GM18519 (cell line): ENCODE data around the gene EVC.
"Not testable (repeated sequence)": the region's sequence is repeated elsewhere in the genome, so short reads cannot be mapped to it uniquely, and the experiment has no call there.

Experiments
- ATAC-seq: cut with Tn5 transposase; IDR thresholded peaks from one replicate; pipeline ENCODE4 v1.9.1; 2021; ENCODE audit warnings: mild to moderate bottlenecking, moderate library complexity; ENCODE audit not compliant: unreplicated experiment, low FRiP score

Gene EVC

DNA sequence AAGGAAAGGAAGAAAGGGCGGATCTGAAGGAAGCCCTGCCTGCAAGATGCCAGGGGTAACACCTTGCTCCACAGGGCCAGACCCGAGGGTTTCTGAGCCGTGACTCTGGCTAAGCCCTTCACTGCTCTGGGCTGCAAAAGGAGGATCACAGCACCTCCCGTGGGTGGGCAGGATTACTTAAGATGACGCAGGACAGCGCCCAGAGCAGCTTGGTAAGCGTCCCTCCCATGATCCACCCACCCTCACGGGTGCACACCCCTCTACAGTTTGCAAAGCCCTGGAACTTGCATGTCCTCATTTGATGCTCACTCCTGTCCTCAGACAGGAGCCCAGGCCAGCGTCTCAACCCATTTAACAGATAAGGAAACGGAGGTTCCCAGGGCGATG, 117.0 kb downstream of the EVC start:
- no peak for ATAC-seq

DNA sequence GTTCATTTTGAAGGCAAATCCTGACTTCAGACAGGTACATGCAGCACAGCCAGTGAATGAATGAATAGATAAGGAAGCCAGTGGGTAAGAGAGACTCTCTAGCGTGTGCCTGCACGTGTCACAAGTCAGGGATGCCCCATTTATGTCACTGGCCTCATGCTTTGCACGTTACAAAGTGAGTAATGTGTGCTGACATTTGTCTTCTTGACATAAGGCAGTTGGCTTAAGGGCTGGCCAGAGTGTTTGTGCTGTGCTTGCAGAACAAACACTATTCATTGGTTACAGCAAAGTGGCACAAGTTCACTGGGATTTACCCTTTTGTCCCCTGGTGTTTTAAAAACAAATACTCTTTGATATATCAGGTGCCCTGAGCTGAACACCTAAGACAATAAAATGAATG, 125.9 kb downstream of the EVC start:
- ATAC-seq: no peak

DNA sequence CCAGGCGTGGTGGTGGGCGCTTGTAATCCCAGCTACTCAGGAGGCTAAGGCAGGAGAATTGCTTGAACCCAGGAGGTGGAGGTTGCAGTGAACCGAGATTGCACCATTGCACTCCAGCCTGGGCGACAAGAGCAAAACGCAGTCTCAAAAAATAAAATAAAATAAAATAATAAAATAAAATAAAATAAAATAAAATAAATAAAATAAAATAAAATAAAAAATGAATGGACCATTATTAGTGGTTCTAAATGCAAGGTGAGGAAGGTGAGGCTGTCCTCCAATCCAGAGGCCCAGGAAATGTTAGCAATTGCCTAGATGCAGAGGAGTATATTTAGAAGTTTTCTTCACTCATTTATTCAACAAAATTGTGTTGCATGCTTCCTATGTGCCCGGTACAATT, 126.5 kb downstream of the EVC start:
- not testable (repeated sequence) for ATAC-seq

DNA sequence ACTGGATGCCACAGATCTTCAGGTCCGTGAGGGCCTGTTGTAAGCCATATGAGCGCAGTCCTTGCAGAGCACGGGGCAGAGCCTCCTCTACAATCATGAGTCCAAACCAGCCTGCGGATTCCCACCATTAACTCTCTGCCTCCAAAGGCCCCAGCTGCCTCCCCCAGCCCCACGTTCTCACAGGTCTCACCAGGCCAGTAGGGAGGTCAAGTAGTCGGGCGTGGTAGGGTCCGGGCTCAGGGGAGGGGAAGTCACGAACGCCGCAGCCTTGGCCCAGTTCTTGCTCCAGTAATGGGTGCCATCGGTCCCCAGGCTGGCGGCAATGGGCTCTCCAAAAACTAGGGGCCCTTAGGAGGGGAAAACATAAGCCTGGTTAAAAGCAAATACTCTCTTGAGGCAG, 128.3 kb downstream of the EVC start:
- ATAC-seq: no peak

DNA sequence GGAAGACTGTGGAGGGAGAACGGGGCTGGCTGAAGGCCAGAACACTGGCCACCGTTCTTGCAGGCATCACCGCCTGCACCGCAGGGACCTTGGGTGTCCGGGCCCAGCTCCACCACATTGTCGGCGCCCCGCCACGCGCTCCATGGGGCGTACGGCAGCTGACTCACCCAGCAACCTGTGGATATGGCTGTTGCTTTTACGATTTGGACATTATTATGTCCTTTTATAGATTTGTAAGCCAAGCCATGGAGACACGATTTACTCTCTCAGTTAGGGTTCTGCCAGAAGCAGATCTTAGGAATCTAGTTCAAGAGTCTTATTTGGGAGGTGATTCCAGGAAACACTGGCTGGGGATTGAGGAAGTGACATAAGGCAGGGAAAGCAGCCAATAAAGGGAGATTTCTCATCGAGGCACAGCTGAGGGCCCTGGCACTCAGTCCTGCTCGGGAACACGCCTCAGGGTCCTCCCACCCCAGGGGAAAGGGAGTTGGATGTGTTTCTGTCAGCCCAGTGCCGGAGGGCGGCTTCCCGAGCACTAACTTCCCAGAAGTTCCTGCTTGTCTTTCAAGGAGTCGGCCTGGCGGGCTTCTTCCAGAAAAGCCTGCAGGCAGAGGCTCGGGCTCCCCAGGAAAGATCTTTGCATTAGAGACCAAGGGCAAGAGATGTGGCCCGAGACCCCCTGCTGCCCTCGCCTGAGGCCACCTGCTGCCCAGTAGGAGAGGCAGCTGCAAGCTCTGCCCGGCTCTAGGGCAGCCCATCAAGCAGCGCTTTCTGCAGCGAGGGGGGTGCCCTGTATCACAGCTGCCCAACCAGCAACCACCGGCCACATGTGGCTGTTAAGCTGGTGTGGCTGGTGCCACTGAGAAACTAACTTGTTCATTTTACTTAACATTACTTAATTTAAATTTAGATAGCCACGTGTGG, 129.0 kb downstream of the EVC start:
- no peak for ATAC-seq

DNA sequence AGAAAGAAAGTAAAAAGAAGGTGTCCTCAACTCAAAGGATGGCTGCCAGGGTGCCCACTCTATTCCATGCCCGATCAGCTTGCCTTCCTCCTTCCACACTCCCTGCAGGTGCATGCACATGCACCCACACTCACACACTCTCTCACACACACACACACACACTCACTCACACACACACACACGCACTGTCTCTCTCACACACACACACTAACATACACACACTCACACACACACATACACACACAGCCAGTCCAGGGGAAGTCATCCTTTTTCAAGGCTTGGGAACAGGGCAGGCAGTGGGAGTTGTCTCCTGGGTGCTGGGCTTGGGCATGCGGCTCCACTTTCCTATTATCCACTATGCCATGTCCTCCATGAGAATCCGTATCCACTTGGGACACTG, 131.5 kb downstream of the EVC start:
- no peak for ATAC-seq

DNA sequence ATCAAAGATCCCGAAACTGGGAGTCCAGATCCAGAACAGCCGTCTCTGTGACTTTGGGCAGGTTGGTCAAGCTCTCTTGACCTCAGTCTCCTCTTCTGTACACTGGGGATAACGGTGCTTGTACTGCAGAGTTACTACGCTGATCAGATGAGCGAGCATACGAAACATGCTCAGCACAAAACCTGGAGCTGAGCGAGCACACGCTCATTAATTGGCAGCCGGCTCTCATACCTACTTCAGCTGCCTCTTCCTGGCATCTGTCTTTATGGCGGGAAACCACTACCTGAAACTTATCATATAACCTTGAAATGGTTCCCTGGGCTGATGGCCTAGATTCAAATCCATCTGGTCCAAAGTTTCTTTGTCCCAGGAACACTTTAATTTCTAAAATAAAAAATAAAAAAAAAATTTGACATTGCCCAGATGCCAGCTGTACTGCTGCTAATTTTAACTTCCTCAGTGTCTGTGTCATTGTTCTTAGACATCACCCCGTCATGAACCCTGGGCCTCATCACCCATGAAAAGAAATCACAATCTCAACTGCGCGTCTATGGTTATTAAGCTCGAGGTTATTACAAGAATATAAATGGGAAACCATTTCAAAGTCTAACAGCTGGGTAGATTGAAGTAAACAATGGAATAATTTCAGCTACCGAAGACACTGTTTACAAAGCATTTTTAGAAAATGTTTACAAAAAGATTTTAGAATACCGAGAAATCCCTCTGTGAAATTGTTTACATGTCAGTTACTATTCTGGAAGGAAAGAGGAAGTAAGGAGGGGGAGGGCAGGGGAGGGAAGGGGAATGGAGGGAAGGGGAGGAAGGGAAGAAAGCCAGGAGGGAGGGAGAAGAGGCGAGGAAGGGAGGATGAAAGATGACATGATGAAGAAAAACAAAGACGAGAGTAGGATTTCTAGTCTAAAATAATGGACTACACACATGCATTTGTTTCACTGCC, 132.9 kb downstream of the EVC start:
- ATAC-seq: no peak

DNA sequence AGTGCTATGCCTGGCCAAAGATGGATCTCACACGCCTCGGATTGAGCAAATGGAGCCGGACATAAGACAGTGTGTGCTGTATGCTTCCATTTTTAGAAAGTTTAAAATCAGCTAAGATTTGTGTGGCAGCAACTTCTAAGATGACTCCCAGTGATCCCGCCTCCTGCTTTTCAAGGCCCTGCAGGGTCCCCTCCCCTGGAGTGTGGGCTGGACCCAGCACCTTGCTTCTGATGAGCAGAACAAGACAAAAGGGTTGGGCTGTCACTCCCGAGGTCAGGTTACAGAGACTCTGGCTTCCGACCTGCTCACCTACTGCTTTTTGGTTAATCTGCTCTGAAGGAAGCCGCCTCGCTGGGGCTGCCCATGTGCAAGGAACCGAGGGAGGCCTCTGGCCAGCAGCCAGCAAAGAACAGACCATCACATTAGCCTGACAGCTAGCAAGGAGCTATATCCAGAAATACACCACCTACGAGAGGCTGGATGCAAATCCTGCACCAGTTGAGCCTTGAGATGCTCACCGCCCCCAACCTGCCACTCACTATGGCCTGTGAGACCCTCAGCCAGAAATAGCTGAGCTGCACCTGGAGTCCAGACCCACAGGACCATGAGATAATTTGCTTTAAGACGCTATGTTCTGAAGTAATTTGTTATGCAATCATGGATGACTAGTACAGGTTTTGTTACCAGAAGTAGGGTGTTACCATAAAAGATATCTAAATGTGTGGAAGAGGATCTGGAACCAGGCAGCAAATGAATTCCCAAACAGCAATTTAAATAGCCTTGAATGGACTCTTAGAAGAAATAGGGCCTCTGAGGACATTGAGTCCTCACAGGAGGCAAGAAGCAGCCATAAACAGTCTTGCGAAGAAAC, 134.3 kb downstream of the EVC start:
- ATAC-seq: no peak

DNA sequence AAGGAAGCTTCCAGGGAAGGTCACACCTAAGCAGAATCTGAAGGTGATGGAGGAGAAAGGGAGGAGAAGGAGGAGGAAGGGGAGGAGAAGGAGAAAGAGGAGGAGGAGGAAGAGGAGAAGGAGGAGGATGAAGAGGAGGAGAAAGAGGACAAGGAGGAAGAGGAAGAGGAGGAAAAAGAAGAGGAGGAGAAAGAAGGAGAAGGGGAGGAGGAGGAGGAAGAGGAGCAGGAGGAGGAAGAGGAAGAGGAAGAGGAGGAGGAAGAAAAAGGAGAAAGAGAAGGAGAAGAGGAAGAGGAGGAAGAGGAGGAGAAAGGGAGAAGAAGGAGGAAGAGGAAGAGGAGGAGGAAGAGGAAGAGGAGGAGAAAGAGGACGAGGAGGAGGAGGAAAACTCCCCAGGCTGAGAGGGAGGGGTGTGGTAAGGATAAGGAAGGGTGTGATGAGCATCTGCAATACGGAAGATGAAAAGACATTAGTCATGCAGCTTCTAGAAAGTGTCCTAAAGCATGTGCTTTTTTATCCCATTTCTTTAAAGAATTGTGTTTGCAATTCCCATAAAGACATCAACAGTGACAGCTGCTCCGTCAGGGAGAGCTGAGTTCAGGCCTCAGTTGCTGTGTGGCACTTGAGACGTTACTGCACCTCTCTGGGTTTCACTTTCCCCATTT, 140.8 kb downstream of the EVC start:
- no peak for ATAC-seq

DNA sequence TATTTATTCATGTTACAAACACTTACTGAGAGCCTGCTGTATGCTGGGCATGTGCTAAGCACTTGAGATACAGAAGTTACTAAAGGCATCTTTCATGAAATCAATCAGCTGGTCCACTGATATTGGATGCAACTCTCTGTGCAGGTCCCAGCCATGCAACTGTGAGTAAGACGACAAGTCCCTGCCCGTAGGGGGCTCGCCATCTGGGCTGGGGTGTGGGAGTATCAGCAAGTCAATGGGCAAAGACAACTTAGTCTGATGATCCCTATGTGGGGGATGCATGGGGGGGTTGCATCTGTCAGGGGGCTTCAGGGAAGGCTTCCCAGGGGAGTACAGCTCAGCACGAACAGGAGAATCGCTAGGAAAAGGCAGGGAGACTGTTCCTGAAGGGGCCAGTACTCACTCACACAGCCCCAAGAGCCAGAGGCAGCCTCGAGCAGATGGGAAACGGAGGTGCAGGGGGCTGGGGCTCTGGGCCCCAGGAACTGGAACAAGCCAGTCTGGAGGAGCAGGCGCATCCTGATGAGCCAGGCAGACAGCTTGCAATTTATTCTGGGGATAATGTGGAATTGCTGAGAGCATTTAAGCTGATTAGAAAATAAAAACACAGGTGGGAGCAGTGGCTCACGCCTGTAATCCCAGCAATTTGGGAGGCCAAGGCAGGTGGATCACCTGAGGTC, 141.7 kb downstream of the EVC start:
- ATAC-seq: no peak

DNA sequence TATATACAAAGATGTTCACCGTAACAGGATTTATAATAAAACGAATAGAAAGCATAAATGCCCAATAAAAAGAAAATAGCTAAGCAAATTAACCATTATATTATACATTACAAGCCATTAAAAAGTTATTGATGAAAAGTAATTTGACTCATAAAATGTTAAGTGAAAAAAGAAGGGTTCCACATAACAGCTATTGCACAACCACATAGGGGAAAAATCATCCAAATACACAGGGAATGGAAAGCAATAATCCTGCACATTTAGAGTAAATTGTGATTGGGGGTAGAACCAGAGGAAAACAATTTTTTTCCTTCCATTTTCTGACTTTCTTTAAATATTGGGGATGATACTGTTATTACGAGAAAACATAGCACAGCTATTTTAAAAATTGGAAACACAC, 143.9 kb downstream of the EVC start:
- ATAC-seq: no peak

DNA sequence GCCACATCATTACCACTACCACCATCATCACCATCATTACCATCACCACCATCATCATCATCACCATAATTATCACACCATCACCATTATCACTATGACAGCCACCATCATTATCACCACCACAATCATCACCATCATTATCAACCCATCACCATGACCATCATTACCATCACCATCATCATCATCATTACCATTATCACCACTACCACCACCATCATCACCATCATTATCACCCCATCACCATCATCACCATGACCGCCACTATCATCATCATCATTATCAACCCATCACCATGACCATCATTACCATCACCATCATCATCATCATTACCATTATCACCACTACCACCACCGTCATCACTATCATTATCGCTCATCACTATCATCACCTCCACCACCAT, 145.4 kb downstream of the EVC start:
- not testable (repeated sequence) for ATAC-seq

DNA sequence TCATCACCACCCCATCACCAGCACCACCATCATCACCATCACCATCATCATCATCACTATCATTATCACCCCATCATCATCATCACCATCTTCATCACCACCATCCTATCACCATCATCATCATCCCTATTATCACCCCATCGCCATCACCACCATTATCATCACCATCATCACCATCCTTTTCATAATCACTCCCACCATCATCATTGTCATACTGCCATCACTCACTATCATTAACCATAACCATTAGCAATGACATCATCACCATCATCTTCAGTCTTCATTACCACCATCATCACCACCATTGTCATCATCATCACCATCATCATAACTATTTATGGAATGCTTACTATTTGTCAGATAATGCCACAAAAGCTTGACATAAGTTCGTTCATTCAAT, 146.2 kb downstream of the EVC start:
- ATAC-seq: no peak

DNA sequence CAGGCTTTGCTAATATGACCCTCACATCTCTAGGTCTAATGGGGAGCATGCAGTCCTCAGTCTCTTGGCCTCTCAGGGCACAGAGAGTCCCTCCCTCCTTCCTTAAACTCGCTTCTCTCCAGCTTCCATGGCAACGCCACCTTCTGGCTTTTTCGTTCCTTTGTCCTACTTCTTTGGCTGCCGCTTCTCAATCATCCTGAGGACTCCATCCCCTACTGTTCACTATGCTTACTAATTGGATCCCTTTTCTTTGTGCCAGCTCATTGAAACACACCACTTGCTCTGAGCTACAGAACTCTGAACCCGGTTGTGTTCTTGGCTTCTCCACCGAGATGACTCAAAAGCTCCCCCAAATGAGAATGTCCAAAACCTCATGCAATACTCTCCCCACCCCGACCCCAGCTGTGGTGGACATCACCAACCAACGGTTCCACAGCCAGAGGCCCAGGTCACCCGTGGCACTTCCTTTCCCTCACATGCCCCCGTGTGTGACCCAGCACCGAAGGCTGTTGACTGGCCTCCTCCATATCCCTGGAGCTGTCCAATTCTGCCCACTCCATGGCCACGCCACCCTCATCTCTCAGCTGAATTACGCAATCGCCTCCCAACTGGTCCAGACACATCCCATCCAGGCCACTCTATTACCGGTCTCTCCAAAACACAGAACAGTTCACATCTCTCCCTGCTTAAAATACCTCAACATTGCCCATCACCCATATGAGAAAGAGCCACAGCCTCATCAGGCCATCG, 147.2 kb downstream of the EVC start:
- ATAC-seq: no peak

DNA sequence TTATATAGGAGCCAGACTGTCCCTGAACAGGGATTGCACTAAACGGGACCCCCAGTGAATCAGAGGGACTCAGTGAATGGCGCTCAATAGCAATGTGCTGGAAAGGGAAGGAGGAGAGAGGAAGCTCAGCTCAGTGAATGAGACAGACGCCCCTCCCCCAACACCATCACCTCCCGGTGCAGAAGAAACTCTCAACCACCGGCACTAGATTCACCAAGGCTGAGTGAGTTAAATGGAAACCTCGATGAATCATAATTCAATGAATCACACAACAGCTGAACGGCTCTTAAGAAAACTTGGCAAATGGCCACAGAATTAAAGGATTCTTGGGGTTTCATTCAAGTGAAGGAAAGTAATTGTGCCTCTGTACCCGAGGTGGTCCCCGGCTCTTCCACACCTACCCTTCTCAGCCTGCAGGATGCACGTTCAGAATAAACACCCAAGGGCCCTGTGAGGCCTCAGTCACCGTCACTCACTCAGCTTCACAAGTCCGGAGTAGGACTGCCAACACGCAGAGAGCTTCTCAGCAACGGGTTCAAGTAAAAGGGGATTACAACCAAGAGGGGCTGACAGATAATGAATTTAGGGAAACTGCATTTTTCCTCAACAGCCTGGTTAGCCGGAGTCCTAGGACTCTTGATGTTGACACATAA, 152.6 kb downstream of the EVC start:
- no peak for ATAC-seq
